Thyroid gland (tissue), 4 donors: ENCODE data around the gene NSDHL. TPM values are rescaled to one million over a fixed set of nuclear protein-coding genes. Genes with fewer than 3 reads are reported as not detected.
"Not testable (repeated sequence)": the region's sequence is repeated elsewhere in the genome, so short reads cannot be mapped to it uniquely, and the experiment has no call there.

ENCODE experiments used
- DNase-seq, 2 donors: peaks; one replicate each; pipeline ENCODE4 v3.0.0-alpha.2; 2019
- H3K27ac ChIP-seq, 3 donors: fragments of 200-600 bp; sonication (generic); 1 replicate in 2 of 3; 2 replicates in 1 of 3; pipeline ENCODE4 v1.5.1; 2016 to 2019; ENCODE audit warnings: mild to moderate bottlenecking in 1 of 3, moderate library complexity in 1 of 3
- H3K27me3 ChIP-seq: fragments of 200-600 bp; sonication (generic); one replicate; pipeline ENCODE4 v1.5.1; 2019
- H3K36me3 ChIP-seq, 2 donors: fragments of 200-600 bp; sonication (generic); one replicate each; pipeline ENCODE4 v1.5.1; 2016 to 2019
- H3K4me1 ChIP-seq, 2 donors: fragments of 200-600 bp; sonication (generic); one replicate each; pipeline ENCODE4 v1.5.1; 2017 to 2019
- H3K4me3 ChIP-seq, 3 donors: fragments of 200-600 bp; sonication (generic); replicated peaks in 1 of 3; 1 replicate in 2 of 3; 2 replicates in 1 of 3; pipeline ENCODE4 v1.5.1; 2016; ENCODE audit warnings: mild to moderate bottlenecking in 1 of 3
- H3K9me3 ChIP-seq: fragments of 200-600 bp; sonication (generic); one replicate; pipeline ENCODE4 v1.5.1; 2017
- CTCF ChIP-seq, 6 experiments: fragments of 200-600 bp in 3 of 6; fragments of 450-650 bp in 3 of 6; sonication (generic) in 3 of 6; IDR thresholded peaks; one replicate each; pipeline ENCODE4 v1.5.1; 2016 to 2019; ENCODE audit warnings: antibody characterized with exemption in 6 of 6, mild to moderate bottlenecking in 2 of 6, inconsistent platforms in 1 of 6, moderate library complexity in 1 of 6
- POLR2A ChIP-seq, 2 donors: fragments of 450-650 bp; IDR thresholded peaks; one replicate each; pipeline ENCODE4 v1.6.1; 2017; ENCODE audit warnings: antibody characterized with exemption in 2 of 2, mild to moderate bottlenecking in 2 of 2, moderate library complexity in 1 of 2
- WGBS, 2 donors: methylation state at CpG; one replicate each; pipeline ENCODE4 v1.1.5; 2017; 5-methylcytosine and 5-hydroxymethylcytosine counted together
- intact Hi-C: fragments of 100-400 bp; cut with DNase I; formaldehyde crosslinking; loops from one replicate; pipeline ENCODE4 v1.15.1; 2023
- total RNA-seq, 4 donors: library from RNA; depleted of rRNA; stranded (reverse); fragments of >200 nt; gene quantifications; one replicate each; pipeline ENCODE4 v1.2.3, GENCODE V29; 2016

Gene NSDHL
- total RNA-seq, result 10 to 100 TPM; 11.2 to 20.3 (median 17.0) TPM

DNA sequence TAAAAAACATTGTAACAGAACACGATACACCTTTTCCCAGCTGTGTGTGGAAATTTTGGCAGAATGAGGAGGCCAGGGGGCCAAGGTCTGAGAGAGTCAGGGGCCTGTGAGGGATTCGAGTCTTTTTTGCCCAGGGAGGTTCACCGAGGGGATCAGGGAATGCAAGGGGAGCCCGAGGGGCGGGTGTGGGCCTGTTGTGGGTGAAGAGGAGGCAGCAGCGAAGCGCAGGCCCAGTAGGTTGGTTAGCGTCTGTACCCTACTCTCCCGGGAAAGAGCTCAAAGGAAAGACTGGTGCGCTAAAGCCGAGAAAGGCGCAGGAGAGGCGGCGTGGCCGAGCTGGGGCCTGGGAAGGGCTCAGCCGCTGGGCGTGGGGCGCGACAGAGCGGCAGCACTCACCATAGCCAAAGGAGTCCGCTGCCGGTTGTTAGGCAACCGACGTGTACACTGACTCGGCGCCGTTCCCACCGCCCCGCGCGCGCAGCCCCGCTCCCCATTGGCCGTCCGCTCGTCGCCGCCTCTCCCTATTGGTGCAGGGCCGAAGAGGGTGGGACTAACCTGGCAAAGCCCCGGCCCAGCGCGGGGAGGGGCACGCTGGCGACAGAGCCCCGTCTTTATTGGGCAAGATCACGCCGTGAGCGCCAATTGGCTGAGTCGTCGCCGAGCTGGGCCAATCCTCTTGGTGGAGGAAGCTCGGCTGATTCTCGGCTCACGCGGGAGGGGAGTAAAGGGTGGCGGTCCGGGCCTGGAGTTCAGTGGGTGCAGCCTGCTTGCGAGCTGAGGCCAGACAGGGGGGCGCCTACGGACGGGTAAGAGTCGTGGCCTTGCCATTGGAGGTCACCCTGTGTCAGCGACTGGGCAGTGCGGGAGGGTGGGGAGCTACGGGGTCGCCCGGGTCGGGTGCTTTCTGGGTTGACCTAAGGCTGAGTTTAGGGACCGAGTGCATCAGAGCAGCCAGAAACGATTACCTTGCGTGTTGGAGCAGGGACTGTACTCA is at the start of gene NSDHL, which contains the start of gene CETN2:
Gene NSDHL (plus strand): TSS at position 752 of the 994 bp plus-strand sequence. CDS start 15,262 bp downstream, outside the sequence.
Gene CETN2 (minus strand): TSS at position 446 of the 994 bp plus-strand sequence. CDS start 47 bp downstream, at position 399.
- Histone ChIP-seq H3K36me3 (no peaks in the 10 kb centered on the region), H3K4me1 (peaks cover 10 to 21% of the 10 kb centered on the region in 2 donors), H3K9me3 (no peaks in the 10 kb centered on the region), H3K27ac (peak within 1 kb of the TSS in 1 of 3 donors; percentile 35), H3K4me3 (peak within 1 kb of the TSS in 2 of 3 donors; percentile 43 to 51), H3K27me3 (no peaks in the 10 kb centered on the region)
- 0 to 2% methylated on average over 10 to 11 of the region's 71 CpGs for WGBS, 2 donors
- TF ChIP-seq CTCF (IDR thresholded peaks at IDR 0.05), result no peak
- TF ChIP-seq POLR2A (IDR thresholded peaks at IDR 0.05), result peak in 1 of 2 donors; percentile 64
- peak; percentile 96 to 97 for DNase-seq
- intact Hi-C loops, result no loop called here

- H3K27me3 ChIP-seq, DNase-seq, H3K4me3 ChIP-seq, H3K4me1 ChIP-seq, H3K27ac ChIP-seq, intact Hi-C loops, H3K9me3 ChIP-seq, H3K36me3 ChIP-seq: not testable (repeated sequence)
- no CpG with 5 or more reads among the region's 3 CpGs for WGBS, 2 donors
These were observed 43.8 kb upstream of the NSDHL start for GRCh38 chrX:152787062-152787461.

GRCh38 chrX:152798945-152799344 is 31.9 kb upstream of the NSDHL start:
- Histone ChIP-seq H3K4me1 (no peaks in the 10 kb centered on the region), H3K27me3 (no peaks in the 10 kb centered on the region), H3K4me3 (no peak overlapping the region), H3K9me3 (no peaks in the 10 kb centered on the region), H3K36me3 (no peaks in the 10 kb centered on the region), H3K27ac (no peak overlapping the region)
- WGBS, 2 donors, result 40 to 50% methylated on average over 1 of the region's 1 CpG
- DNase-seq, result no peak
- intact Hi-C loops, result no loop called here
- no peak for TF ChIP-seq CTCF (IDR thresholded peaks at IDR 0.05)
- TF ChIP-seq POLR2A (IDR thresholded peaks at IDR 0.05), result no peak

DNA sequence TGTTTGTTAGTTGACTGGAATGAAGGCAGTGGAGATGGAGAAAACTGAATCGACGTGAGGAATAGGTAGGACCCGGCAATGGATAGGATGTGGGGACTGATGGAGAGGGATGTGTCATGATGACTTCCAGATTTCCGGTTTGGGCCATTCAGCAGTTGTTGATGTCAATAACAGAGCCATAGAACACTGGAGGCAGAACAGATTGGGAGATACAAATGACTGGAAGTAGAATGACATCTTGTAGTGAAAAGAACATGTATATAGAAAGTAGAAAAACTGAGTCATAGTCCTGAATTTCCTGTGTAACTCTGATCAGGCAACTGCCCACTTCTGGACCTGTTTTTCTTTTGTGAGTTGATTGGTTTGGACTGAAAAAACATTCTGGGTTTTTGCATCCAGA is 24.8 kb upstream of the NSDHL start:
- H3K9me3 ChIP-seq, result no peaks in the 10 kb centered on the region
- WGBS, 2 donors, result 85 to 92% methylated on average over 4 of the region's 4 CpGs
- H3K4me3 ChIP-seq, result no peak overlapping the region
- no peaks in the 10 kb centered on the region for H3K27me3 ChIP-seq
- H3K27ac ChIP-seq, result no peak overlapping the region
- TF ChIP-seq POLR2A (IDR thresholded peaks at IDR 0.05) (no peak), CTCF (IDR thresholded peaks at IDR 0.05) (no peak)
- no peak for DNase-seq
- H3K4me1 ChIP-seq, result no peaks in the 10 kb centered on the region
- intact Hi-C loops, result no loop called here
- no peaks in the 10 kb centered on the region for H3K36me3 ChIP-seq

- DNase-seq, result no peak
- TF ChIP-seq POLR2A (IDR thresholded peaks at IDR 0.05) (no peak), CTCF (IDR thresholded peaks at IDR 0.05) (no peak)
- Histone ChIP-seq H3K27ac (no peak overlapping the region), H3K9me3 (no peaks in the 10 kb centered on the region), H3K4me1 (no peaks in the 10 kb centered on the region), H3K27me3 (no peaks in the 10 kb centered on the region), H3K4me3 (no peak overlapping the region), H3K36me3 (no peaks in the 10 kb centered on the region)
- WGBS, 2 donors, result 58 to 65% methylated on average over 2 to 3 of the region's 4 CpGs
- intact Hi-C loops, result no loop called here
These were observed 20.5 kb upstream of the NSDHL start for GRCh38 chrX:152810403-152810802.
